OCI-M2 (cell line): Measurements from ENCODE around the gene SIGLEC10.

Source experiments
- DNase-seq: peaks from one replicate; lab custom pipeline; 2025; ENCODE audit not compliant: unreplicated experiment; lab: John Stamatoyannopoulos, UW

The SIGLEC10 gene

GRCh38 chr19:51394050-51394836, 23.2 kb downstream of the SIGLEC10 start:
- peak; percentile 99 for DNase-seq

- DNase-seq, result no peak
Measured at GRCh38 chr19:51392701-51393100, 24.7 kb downstream of the SIGLEC10 start.

- DNase-seq, result no peak
Measured at GRCh38 chr19:51391073-51391611, 26.3 kb downstream of the SIGLEC10 start.

GRCh38 chr19:51389143-51389542, 28.3 kb downstream of the SIGLEC10 start:
- no peak for DNase-seq

- DNase-seq, result no peak
Measured at GRCh38 chr19:51387924-51388389, 29.5 kb downstream of the SIGLEC10 start, which contains the start of gene LIM2. Gene LIM2, minus strand, starts transcription at chr19:51387974. Its CDS starts 531 bp downstream, at chr19:51387443.

GRCh38 chr19:51386882-51387520, 30.4 kb downstream of the SIGLEC10 start:
- DNase-seq, result no peak

GRCh38 chr19:51382004-51382403, 35.4 kb downstream of the SIGLEC10 start:
- DNase-seq, result no peak

GRCh38 chr19:51380379-51380778, 37.1 kb downstream of the SIGLEC10 start:
- no peak for DNase-seq

- no peak for DNase-seq
Measured at GRCh38 chr19:51377422-51377821, 40.0 kb downstream of the SIGLEC10 start.

- no peak for DNase-seq
Measured at GRCh38 chr19:51375504-51376221, 41.8 kb downstream of the SIGLEC10 start.

- DNase-seq, result no peak
Measured at GRCh38 chr19:51372649-51373504, 44.6 kb downstream of the SIGLEC10 start, which contains the start of gene NKG7. Gene NKG7, minus strand, starts transcription at chr19:51372654. Its CDS starts 119 bp downstream, at chr19:51372535.

GRCh38 chr19:51372021-51372648, 45.3 kb downstream of the SIGLEC10 start:
- no peak for DNase-seq

- DNase-seq, result no peak
Measured at GRCh38 chr19:51371186-51371690, 46.2 kb downstream of the SIGLEC10 start.

GRCh38 chr19:51370230-51370629, 47.2 kb downstream of the SIGLEC10 start:
- no peak for DNase-seq

GRCh38 chr19:51368366-51369282, 48.8 kb downstream of the SIGLEC10 start, which contains the start of gene CLDND2:
Gene CLDND2, minus strand, starts transcription at chr19:51369003. Its CDS starts 426 bp downstream, at chr19:51368577.
- DNase-seq, result no peak

- peak; percentile 97 for DNase-seq
Measured at GRCh38 chr19:51367565-51368365, 49.7 kb downstream of the SIGLEC10 start.

GRCh38 chr19:51367255-51367564, 50.2 kb downstream of the SIGLEC10 start:
- no peak for DNase-seq
